Activated B cell treated with CpG ODN at 0.5 μM for 24 hours (primary cell): ENCODE data around the gene SDC4. TPM values are rescaled to one million over a fixed set of nuclear protein-coding genes. Genes with fewer than 3 reads are reported as not detected.

ENCODE experiments used
- ATAC-seq: fragments of 200-7000 bp; cut with Tn5 transposase; one replicate; pipeline ENCODE4 v1.10.0; 2021; ENCODE audit warnings: low read depth, mild to moderate bottlenecking, moderate library complexity
- CTCF ChIA-PET: fragments of 350-600 bp; sonication (Branson Sonifier 250); formaldehyde crosslinking; loops from one replicate; lab custom pipeline; 2021; ENCODE audit warnings: antibody characterized with exemption; lab: Charles Lee
- POLR2A ChIA-PET: fragments of 350-600 bp; sonication (Branson Sonifier 250); formaldehyde crosslinking; loops from one replicate; lab custom pipeline; 2021; ENCODE audit warnings: antibody characterized with exemption; lab: Charles Lee
- DNase-seq: peaks from one replicate; pipeline ENCODE4 v3.0.0; 2022
- H3K27ac Mint-ChIP-seq: one replicate; pipeline ENCODE4 v1.8.0; 2020; ENCODE audit warnings: mixed read lengths
- H3K27me3 Mint-ChIP-seq: one replicate; pipeline ENCODE4 v1.8.0; 2021; ENCODE audit warnings: mixed read lengths
- H3K36me3 Mint-ChIP-seq: one replicate; pipeline ENCODE4 v1.8.0; 2021; ENCODE audit warnings: low read depth, mixed read lengths
- H3K4me1 Mint-ChIP-seq: one replicate; pipeline ENCODE4 v1.8.0; 2021; ENCODE audit warnings: mixed read lengths
- H3K4me3 Mint-ChIP-seq: one replicate; pipeline ENCODE4 v1.8.0; 2020; ENCODE audit warnings: mild to moderate bottlenecking, mixed read lengths
- H3K9me3 Mint-ChIP-seq: one replicate; pipeline ENCODE4 v1.8.0; 2020; ENCODE audit warnings: mixed read lengths
- CTCF ChIP-seq: fragments of 200-600 bp; IDR thresholded peaks from one replicate; pipeline ENCODE4 v1.8.0; 2022; ENCODE audit warnings: antibody characterized with exemption, mild to moderate bottlenecking
- intact Hi-C: fragments of 100-400 bp; cut with micrococcal nuclease; formaldehyde crosslinking; loops from one replicate; pipeline ENCODE4 v1.15.1; 2024
- total RNA-seq: library from RNA; stranded (reverse); gene quantifications from 2 replicates; pipeline ENCODE4 v1.2.3, GENCODE V29; 2022

Gene SDC4
- total RNA-seq, 1 donor from 2014 or later, result not detected

GRCh38 chr20:45374966-45375365 is 26.7 kb upstream of the SDC4 start:
- Mint-ChIP-seq H3K36me3 (peaks cover 15% of the 10 kb centered on the region), H3K4me3 (no peak overlapping the region), H3K27ac (no peak overlapping the region), H3K4me1 (peaks cover 44% of the 10 kb centered on the region), H3K27me3 (no peaks in the 10 kb centered on the region), H3K9me3 (no peaks in the 10 kb centered on the region)
- ChIA-PET CTCF (interaction anchor here (2.3 to 22.9 kb wide), 4 partner anchors 12 to 60 kb away, joined by 16 to 534 read pairs (median 46); partner anchors contain the start of genes PIGT and SYS1), POLR2A (interaction anchor here (0.5 to 3.7 kb wide), 2 partner anchors 41 to 48 kb away, joined by 3 to 28 read pairs; partner anchors contain the start of gene PIGT)
- intact Hi-C loops, result loop anchor here (1.0 kb wide), 2 partner anchors 12 to 62 kb away; partner anchors contain the start of gene SYS1
- ATAC-seq (no peak), DNase-seq (no peak)
- TF ChIP-seq CTCF, result no peak

GRCh38 chr20:45374101-45374467 is 25.9 kb upstream of the SDC4 start:
- ChIA-PET CTCF (interaction anchor here (1.0 to 22.9 kb wide), 25 partner anchors 9 to 397 kb away, joined by 3 to 534 read pairs (median 6); partner anchors contain the start of genes PIGT and SYS1), POLR2A (interaction anchor here (0.9 to 4.7 kb wide), 9 partner anchors 12 to 89 kb away, joined by 3 to 46 read pairs (median 5); partner anchors contain the start of genes PIGT and SYS1)
- no peak for TF ChIP-seq CTCF
- Mint-ChIP-seq H3K27ac (peak overlapping the region; percentile 76), H3K36me3 (peaks cover 17% of the 10 kb centered on the region), H3K4me3 (peak overlapping the region; percentile 86), H3K27me3 (no peaks in the 10 kb centered on the region), H3K9me3 (no peaks in the 10 kb centered on the region), H3K4me1 (peaks cover 50% of the 10 kb centered on the region)
- ATAC-seq (no peak), DNase-seq (no peak)
- intact Hi-C loops, result loop anchor here (1.0 kb wide), 2 partner anchors 11 to 63 kb away; partner anchors contain the start of gene SYS1

- intact Hi-C loops, result loop anchor here (1.0 kb wide), 2 partner anchors 10 to 64 kb away; partner anchors contain the start of gene SYS1
- ATAC-seq, result peak; percentile 94
- H3K4me1 Mint-ChIP-seq, result peaks cover 56% of the 10 kb centered on the region
- no peaks in the 10 kb centered on the region for H3K27me3 Mint-ChIP-seq
- H3K36me3 Mint-ChIP-seq, result peaks cover 17% of the 10 kb centered on the region
- peak overlapping the region; percentile 76 for H3K27ac Mint-ChIP-seq
- TF ChIP-seq CTCF, result no peak
- CTCF ChIA-PET, result interaction anchor here (1.0 to 22.9 kb wide), 27 partner anchors 8 to 398 kb away, joined by 3 to 534 read pairs (median 5); partner anchors contain the start of genes PIGT and SYS1
- peak; percentile 76 for DNase-seq
- POLR2A ChIA-PET, result interaction anchor here (0.9 to 4.7 kb wide), 10 partner anchors 12 to 89 kb away, joined by 3 to 46 read pairs (median 4); partner anchors contain the start of genes PIGT, SDC4 and SYS1
- peak overlapping the region; percentile 86 for H3K4me3 Mint-ChIP-seq
- no peaks in the 10 kb centered on the region for H3K9me3 Mint-ChIP-seq
Measured at GRCh38 chr20:45373353-45374100, 25.3 kb upstream of the SDC4 start.

GRCh38 chr20:45372646-45373352 is 24.6 kb upstream of the SDC4 start:
- ChIA-PET POLR2A (interaction anchor here (0.6 to 4.7 kb wide), 8 partner anchors 11 to 90 kb away, joined by 3 to 46 read pairs (median 6); partner anchors contain the start of genes PIGT, SDC4 and SYS1), CTCF (interaction anchor here (1.2 to 22.9 kb wide), 15 partner anchors 10 to 399 kb away, joined by 3 to 534 read pairs (median 10); partner anchors contain the start of genes PIGT and SYS1)
- no peak overlapping the region for H3K27ac Mint-ChIP-seq
- no peak for DNase-seq
- H3K36me3 Mint-ChIP-seq, result peaks cover 22% of the 10 kb centered on the region
- intact Hi-C loops, result no loop called here
- no peaks in the 10 kb centered on the region for H3K9me3 Mint-ChIP-seq
- no peak for ATAC-seq
- TF ChIP-seq CTCF, result no peak
- H3K4me3 Mint-ChIP-seq, result peak overlapping the region; percentile 86
- no peaks in the 10 kb centered on the region for H3K27me3 Mint-ChIP-seq
- H3K4me1 Mint-ChIP-seq, result peaks cover 62% of the 10 kb centered on the region
